Suprapubic skin (tissue), 4 donors: ENCODE results near the gene ADAMTS12. TPM values are rescaled to one million over a fixed set of nuclear protein-coding genes. Genes with fewer than 3 reads are reported as not detected.

Experiments used
- DNase-seq, 2 donors: peaks; one replicate each; pipeline ENCODE4 v3.0.0-alpha.2; 2019; ENCODE audit warnings: low spot score in 2 of 2
- H3K27ac ChIP-seq: fragments of 200-600 bp; sonication (generic); one replicate; pipeline ENCODE4 v1.5.1; 2019
- H3K27me3 ChIP-seq: fragments of 200-600 bp; sonication (generic); one replicate; pipeline ENCODE4 v1.5.1; 2019
- H3K36me3 ChIP-seq: fragments of 200-600 bp; sonication (generic); one replicate; pipeline ENCODE4 v1.5.1; 2019
- H3K4me1 ChIP-seq: fragments of 200-600 bp; sonication (generic); one replicate; pipeline ENCODE4 v1.5.1; 2019
- H3K4me3 ChIP-seq: fragments of 200-600 bp; sonication (generic); one replicate; pipeline ENCODE4 v1.5.1; 2019; ENCODE audit warnings: mild to moderate bottlenecking
- H3K9me3 ChIP-seq: fragments of 200-600 bp; sonication (generic); one replicate; pipeline ENCODE4 v1.5.1; 2019
- CTCF ChIP-seq, 2 donors: fragments of 200-600 bp in 1 of 2; fragments of 450-650 bp in 1 of 2; sonication (generic) in 1 of 2; IDR thresholded peaks; one replicate each; pipeline ENCODE4 v1.5.1; 2016 to 2019; ENCODE audit warnings: antibody characterized with exemption in 2 of 2, mild to moderate bottlenecking in 1 of 2, moderate library complexity in 1 of 2
- EP300 ChIP-seq: sonication (generic); formaldehyde crosslinking; IDR thresholded peaks from one replicate; pipeline ENCODE4 v1.6.1; 2017; ENCODE audit warnings: antibody characterized with exemption
- POLR2A ChIP-seq, 2 donors: fragments of 450-650 bp; IDR thresholded peaks; one replicate each; pipeline ENCODE4 v1.6.1; 2017; ENCODE audit warnings: antibody characterized with exemption in 2 of 2, mild to moderate bottlenecking in 2 of 2, moderate library complexity in 2 of 2
- POLR2AphosphoS5 ChIP-seq, 3 donors: sonication (generic); formaldehyde crosslinking; IDR thresholded peaks; one replicate each; pipeline ENCODE4 v1.6.1; 2017; ENCODE audit warnings: antibody characterized with exemption in 3 of 3
- WGBS: methylation state at CpG from one replicate; pipeline ENCODE4 v1.1.5; 2018; 5-methylcytosine and 5-hydroxymethylcytosine counted together
- total RNA-seq, 4 donors: library from RNA; depleted of rRNA; stranded (reverse); fragments of >200 nt; gene quantifications; one replicate each; pipeline ENCODE4 v1.1.0, GENCODE V29; 2016

Gene ADAMTS12
- total RNA-seq, 4 donors from 2014 or later = 0.26 to 1.3 (median 0.57) TPM

DNA sequence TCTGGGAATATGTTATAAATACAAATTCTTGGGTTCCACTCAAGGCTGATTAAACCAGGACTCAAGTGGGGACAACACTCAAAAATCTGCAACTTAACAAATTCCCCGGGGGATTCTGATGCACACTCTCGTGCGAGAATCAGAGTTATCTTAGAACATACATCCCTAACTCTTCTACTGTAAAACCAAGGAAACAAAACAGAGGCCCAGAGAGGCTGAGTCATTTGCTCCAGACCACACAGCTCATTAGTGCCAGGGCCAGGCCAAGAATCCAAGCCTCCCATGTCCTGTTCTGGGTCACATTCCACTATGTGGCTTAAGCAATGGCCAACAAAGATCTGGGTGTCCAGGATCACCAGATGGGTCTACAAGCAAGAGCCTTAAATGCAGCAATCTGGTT is 166.0 kb downstream of the ADAMTS12 start:
- WGBS = 77% methylated on average over 3 of the region's 3 CpGs
- Histone ChIP-seq H3K4me3 (no peak overlapping the region), H3K27me3 (no peaks in the 10 kb centered on the region), H3K27ac (no peak overlapping the region), H3K9me3 (no peaks in the 10 kb centered on the region), H3K4me1 (no peaks in the 10 kb centered on the region), H3K36me3 (no peaks in the 10 kb centered on the region)
- no peak for DNase-seq
- TF ChIP-seq CTCF (IDR thresholded peaks at IDR 0.05) (no peak), POLR2AphosphoS5 (IDR thresholded peaks at IDR 0.05) (no peak), EP300 (no peak), POLR2A (IDR thresholded peaks at IDR 0.05) (no peak)

- no peaks in the 10 kb centered on the region for H3K27me3 ChIP-seq
- 52% methylated on average over 6 of the region's 6 CpGs for WGBS
- no peak for DNase-seq
- H3K9me3 ChIP-seq = no peaks in the 10 kb centered on the region
- H3K4me1 ChIP-seq = no peaks in the 10 kb centered on the region
- H3K36me3 ChIP-seq = no peaks in the 10 kb centered on the region
- H3K27ac ChIP-seq = no peak overlapping the region
- TF ChIP-seq POLR2A (IDR thresholded peaks at IDR 0.05) (no peak), EP300 (no peak), CTCF (IDR thresholded peaks at IDR 0.05) (no peak), POLR2AphosphoS5 (IDR thresholded peaks at IDR 0.05) (no peak)
- H3K4me3 ChIP-seq = no peak overlapping the region
These were observed 170.1 kb downstream of the ADAMTS12 start for GRCh38 chr5:33721491-33722200.

- 39% methylated on average over 1 of the region's 1 CpG for WGBS
- TF ChIP-seq POLR2A (IDR thresholded peaks at IDR 0.05) = no peak
- TF ChIP-seq EP300 = no peak
- TF ChIP-seq POLR2AphosphoS5 (IDR thresholded peaks at IDR 0.05) = no peak
- TF ChIP-seq CTCF (IDR thresholded peaks at IDR 0.05) = no peak
- Histone ChIP-seq H3K27me3 (no peaks in the 10 kb centered on the region), H3K9me3 (no peaks in the 10 kb centered on the region), H3K4me1 (no peaks in the 10 kb centered on the region), H3K27ac (no peak overlapping the region), H3K4me3 (no peak overlapping the region), H3K36me3 (no peaks in the 10 kb centered on the region)
- DNase-seq = no peak
These were observed 171.6 kb downstream of the ADAMTS12 start for GRCh38 chr5:33720176-33720575.

- no peak for TF ChIP-seq EP300
- no peak for TF ChIP-seq CTCF (IDR thresholded peaks at IDR 0.05)
- no peak for TF ChIP-seq POLR2AphosphoS5 (IDR thresholded peaks at IDR 0.05)
- TF ChIP-seq POLR2A (IDR thresholded peaks at IDR 0.05) = no peak
- no peaks in the 10 kb centered on the region for H3K9me3 ChIP-seq
- H3K27ac ChIP-seq = no peak overlapping the region
- H3K4me1 ChIP-seq = no peaks in the 10 kb centered on the region
- no peaks in the 10 kb centered on the region for H3K27me3 ChIP-seq
- no peak for DNase-seq
- 91% methylated on average over 1 of the region's 1 CpG for WGBS
- H3K36me3 ChIP-seq = no peaks in the 10 kb centered on the region
- no peak overlapping the region for H3K4me3 ChIP-seq
These were observed 172.0 kb downstream of the ADAMTS12 start for GRCh38 chr5:33719769-33720168.

- TF ChIP-seq CTCF (IDR thresholded peaks at IDR 0.05) = no peak
- TF ChIP-seq EP300 = no peak
- TF ChIP-seq POLR2AphosphoS5 (IDR thresholded peaks at IDR 0.05) = no peak
- no peak for TF ChIP-seq POLR2A (IDR thresholded peaks at IDR 0.05)
- H3K4me1 ChIP-seq = peaks cover 5% of the 10 kb centered on the region
- no peak for DNase-seq
- H3K36me3 ChIP-seq = no peaks in the 10 kb centered on the region
- no peaks in the 10 kb centered on the region for H3K27me3 ChIP-seq
- no peak overlapping the region for H3K4me3 ChIP-seq
- H3K9me3 ChIP-seq = no peaks in the 10 kb centered on the region
- H3K27ac ChIP-seq = no peak overlapping the region
- WGBS = 76% methylated on average over 1 of the region's 1 CpG
These were observed 176.1 kb downstream of the ADAMTS12 start for GRCh38 chr5:33715661-33716060.
